Esophagus squamous epithelium (tissue), 4 donors: Measurements from ENCODE around the gene RTTN.

Experiments used
- POLR2A ChIP-seq, 4 donors: fragments of 450-650 bp; IDR thresholded peaks; one replicate each; pipeline ENCODE4 v1.6.1; 2017; ENCODE audit warnings: antibody characterized with exemption in 4 of 4, mild to moderate bottlenecking in 4 of 4, moderate library complexity in 3 of 4
- TF ChIP-seq, protein P1 (sequence below), 6 experiments: fragments of 450-650 bp in 4 of 6; fragments of 200-600 bp in 2 of 6; sonication (generic) in 2 of 6; IDR thresholded peaks; one replicate each; pipeline ENCODE4 v1.5.1; 2016 to 2019; ENCODE audit warnings: antibody characterized with exemption in 6 of 6, mild to moderate bottlenecking in 4 of 6, moderate library complexity in 4 of 6

DNA sequence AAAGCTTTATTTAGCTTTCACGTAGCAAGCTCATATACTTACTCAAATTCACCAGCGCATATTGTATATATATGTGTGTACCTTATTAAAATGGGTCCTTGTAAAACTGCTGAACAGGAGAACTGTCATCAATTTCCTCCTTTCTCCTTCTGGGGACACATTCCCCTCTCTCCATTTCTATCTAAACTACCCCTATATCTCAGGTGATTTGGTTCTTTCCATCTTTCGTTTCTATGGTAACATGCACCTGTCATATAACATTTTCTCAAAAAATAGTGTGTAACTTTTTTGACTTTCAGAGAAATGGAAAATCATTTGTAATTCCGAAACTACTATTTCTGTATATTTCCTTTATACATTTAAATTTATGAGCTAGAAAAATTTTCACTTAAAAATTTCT, 174.3 kb downstream of the RTTN start:
- TF ChIP-seq POLR2A (IDR thresholded peaks at IDR 0.05) = no peak
- TF ChIP-seq, protein P1, sequence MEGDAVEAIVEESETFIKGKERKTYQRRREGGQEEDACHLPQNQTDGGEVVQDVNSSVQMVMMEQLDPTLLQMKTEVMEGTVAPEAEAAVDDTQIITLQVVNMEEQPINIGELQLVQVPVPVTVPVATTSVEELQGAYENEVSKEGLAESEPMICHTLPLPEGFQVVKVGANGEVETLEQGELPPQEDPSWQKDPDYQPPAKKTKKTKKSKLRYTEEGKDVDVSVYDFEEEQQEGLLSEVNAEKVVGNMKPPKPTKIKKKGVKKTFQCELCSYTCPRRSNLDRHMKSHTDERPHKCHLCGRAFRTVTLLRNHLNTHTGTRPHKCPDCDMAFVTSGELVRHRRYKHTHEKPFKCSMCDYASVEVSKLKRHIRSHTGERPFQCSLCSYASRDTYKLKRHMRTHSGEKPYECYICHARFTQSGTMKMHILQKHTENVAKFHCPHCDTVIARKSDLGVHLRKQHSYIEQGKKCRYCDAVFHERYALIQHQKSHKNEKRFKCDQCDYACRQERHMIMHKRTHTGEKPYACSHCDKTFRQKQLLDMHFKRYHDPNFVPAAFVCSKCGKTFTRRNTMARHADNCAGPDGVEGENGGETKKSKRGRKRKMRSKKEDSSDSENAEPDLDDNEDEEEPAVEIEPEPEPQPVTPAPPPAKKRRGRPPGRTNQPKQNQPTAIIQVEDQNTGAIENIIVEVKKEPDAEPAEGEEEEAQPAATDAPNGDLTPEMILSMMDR (IDR thresholded peaks at IDR 0.05) = no peak
